Measurements from ENCODE around the gene SLC25A13.

GRCh38 chr7:96269246-96269994, 52.5 kb downstream of the SLC25A13 start:
- TF ChIP-seq, protein P1, sequence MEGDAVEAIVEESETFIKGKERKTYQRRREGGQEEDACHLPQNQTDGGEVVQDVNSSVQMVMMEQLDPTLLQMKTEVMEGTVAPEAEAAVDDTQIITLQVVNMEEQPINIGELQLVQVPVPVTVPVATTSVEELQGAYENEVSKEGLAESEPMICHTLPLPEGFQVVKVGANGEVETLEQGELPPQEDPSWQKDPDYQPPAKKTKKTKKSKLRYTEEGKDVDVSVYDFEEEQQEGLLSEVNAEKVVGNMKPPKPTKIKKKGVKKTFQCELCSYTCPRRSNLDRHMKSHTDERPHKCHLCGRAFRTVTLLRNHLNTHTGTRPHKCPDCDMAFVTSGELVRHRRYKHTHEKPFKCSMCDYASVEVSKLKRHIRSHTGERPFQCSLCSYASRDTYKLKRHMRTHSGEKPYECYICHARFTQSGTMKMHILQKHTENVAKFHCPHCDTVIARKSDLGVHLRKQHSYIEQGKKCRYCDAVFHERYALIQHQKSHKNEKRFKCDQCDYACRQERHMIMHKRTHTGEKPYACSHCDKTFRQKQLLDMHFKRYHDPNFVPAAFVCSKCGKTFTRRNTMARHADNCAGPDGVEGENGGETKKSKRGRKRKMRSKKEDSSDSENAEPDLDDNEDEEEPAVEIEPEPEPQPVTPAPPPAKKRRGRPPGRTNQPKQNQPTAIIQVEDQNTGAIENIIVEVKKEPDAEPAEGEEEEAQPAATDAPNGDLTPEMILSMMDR (conservative IDR thresholded peaks at IDR 0.05 in 1 of 2, IDR thresholded peaks at IDR 0.05 in 1 of 2; ENCODE audit: low read depth in 1 of 2, low read length in 2 of 2): no peak
- TF ChIP-seq EZH2 (IDR thresholded peaks at IDR 0.05; ENCODE audit: low read length, missing control alignments): no peak
